ENCODE data around the gene SPATA20. TPM values are rescaled to one million over a fixed set of nuclear protein-coding genes. Genes with fewer than 3 reads are reported as not detected.

SPATA20 gene
- total RNA-seq, 1 experiment from 2014 or later: 149 TPM

DNA sequence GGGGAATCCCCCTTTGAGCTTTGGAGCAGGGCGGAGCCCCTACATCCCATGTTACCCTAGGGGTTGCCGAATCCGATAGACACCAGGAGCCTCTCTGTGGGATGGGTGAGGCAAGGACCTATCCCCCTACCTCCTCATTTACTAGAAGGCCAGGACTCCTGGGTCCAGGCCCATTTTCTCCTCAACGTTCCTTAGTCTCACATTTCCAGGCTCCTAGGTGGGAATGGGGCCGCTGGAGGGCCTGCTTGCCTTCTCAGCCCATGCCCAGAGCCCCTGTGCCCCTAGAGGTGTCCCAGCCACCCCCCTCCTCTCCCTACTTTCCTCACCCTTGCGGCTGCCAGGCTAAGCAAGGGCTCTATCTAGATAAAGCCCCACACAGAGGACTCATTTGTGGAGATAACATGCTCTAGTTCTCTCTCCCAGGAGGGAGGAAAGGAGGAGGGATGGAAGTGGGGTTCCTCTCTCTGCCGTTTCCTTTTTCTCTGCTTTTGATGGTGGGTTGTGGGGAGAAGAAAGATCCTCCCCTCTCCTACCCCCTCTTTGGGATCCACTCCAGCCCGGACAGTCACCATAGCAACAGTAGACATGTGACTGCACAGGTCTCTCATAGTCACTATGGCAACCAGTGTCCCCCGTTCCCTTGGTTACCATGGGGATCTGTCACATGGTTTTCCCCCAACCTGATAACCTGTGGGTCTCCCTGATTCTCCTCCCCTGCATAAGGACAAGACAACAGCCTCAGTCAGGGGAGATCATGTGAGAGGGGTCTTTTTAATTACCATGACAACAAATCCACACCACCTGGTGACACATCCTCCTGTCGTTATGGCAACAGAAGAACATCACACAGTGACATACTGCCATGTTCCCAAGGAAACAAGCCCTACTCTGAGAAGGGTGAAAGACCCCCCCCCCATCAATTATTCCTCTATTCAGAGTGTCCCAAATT, 18.7 kb downstream of the SPATA20 start:
- no TSS peak for BruUV-seq (replicated peaks)
- TF ChIP-seq, protein P1, sequence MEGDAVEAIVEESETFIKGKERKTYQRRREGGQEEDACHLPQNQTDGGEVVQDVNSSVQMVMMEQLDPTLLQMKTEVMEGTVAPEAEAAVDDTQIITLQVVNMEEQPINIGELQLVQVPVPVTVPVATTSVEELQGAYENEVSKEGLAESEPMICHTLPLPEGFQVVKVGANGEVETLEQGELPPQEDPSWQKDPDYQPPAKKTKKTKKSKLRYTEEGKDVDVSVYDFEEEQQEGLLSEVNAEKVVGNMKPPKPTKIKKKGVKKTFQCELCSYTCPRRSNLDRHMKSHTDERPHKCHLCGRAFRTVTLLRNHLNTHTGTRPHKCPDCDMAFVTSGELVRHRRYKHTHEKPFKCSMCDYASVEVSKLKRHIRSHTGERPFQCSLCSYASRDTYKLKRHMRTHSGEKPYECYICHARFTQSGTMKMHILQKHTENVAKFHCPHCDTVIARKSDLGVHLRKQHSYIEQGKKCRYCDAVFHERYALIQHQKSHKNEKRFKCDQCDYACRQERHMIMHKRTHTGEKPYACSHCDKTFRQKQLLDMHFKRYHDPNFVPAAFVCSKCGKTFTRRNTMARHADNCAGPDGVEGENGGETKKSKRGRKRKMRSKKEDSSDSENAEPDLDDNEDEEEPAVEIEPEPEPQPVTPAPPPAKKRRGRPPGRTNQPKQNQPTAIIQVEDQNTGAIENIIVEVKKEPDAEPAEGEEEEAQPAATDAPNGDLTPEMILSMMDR (IDR thresholded peaks at IDR 0.05; ENCODE audit: insufficient read depth in 1 of 2, low read depth in 1 of 2, low read length in 1 of 2, severe bottlenecking in 1 of 2, unreplicated experiment in 1 of 2): no peak
- Histone ChIP-seq H3K4me3 (ENCODE audit: low read depth, low read length) (no peak overlapping the region), H3K9me3 (no peaks in the 10 kb centered on the region), H3K27me3 (replicated peaks; ENCODE audit: control insufficient read depth, insufficient read depth, low read length) (peaks cover 14% of the 10 kb centered on the region), H3K4me1 (peaks cover 5% of the 10 kb centered on the region), H3K36me3 (ENCODE audit: control insufficient read depth, insufficient read depth, low read length) (no peaks in the 10 kb centered on the region)
- Mint-ChIP-seq H3K27me3 (ENCODE audit: insufficient read depth, unreplicated experiment) (peaks cover 22% of the 10 kb centered on the region), H3K4me3 (ENCODE audit: unreplicated experiment) (no peak overlapping the region), H3K27ac (ENCODE audit: unreplicated experiment) (no peak overlapping the region), H3K9me3 (ENCODE audit: unreplicated experiment) (no peaks in the 10 kb centered on the region), H3K4me1 (ENCODE audit: low read depth, unreplicated experiment) (peaks cover 7% of the 10 kb centered on the region), H3K36me3 (ENCODE audit: insufficient read depth, unreplicated experiment) (no peaks in the 10 kb centered on the region)
- ChIA-PET CTCF (interaction anchor here (0.6 to 6.4 kb wide), 6 partner anchors 15 to 127 kb away, joined by 3 to 103 read pairs (median 4); no protein-coding TSS in a partner anchor), POLR2A (no interaction called here)
- intact Hi-C loops (cut with micrococcal nuclease; ENCODE audit: unreplicated experiment): no loop called here
- DNase-seq: no peak

DNA sequence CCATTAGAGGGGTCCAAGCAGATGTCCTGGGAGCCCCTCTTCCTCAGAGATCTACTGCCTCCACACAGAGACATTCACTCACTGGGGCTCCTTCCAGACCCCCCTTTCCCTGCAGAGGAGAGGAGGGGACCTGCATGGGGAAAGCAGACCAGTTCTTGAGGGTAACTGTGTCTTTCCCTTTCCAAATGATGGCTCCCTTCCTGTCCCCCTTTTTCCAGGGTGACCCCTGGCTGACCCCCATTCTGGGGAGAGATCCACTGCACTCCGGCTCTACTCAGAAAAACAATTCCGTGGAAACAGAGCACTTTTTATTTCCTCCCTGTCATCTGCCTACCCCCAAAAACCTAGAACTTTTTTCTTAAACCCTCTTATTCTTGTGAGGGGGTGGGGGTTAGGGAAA, 19.9 kb downstream of the SPATA20 start:
- Histone ChIP-seq H3K9me3 (no peaks in the 10 kb centered on the region), H3K27me3 (replicated peaks; ENCODE audit: control insufficient read depth, insufficient read depth, low read length) (peaks cover 13% of the 10 kb centered on the region), H3K4me3 (ENCODE audit: low read depth, low read length) (no peak overlapping the region), H3K4me1 (no peaks in the 10 kb centered on the region), H3K36me3 (ENCODE audit: control insufficient read depth, insufficient read depth, low read length) (no peaks in the 10 kb centered on the region)
- no TSS peak for BruUV-seq (replicated peaks)
- Mint-ChIP-seq H3K27ac (ENCODE audit: unreplicated experiment) (no peak overlapping the region), H3K4me1 (ENCODE audit: low read depth, unreplicated experiment) (peaks cover 7% of the 10 kb centered on the region), H3K36me3 (ENCODE audit: insufficient read depth, unreplicated experiment) (no peaks in the 10 kb centered on the region), H3K4me3 (ENCODE audit: unreplicated experiment) (no peak overlapping the region), H3K9me3 (ENCODE audit: unreplicated experiment) (no peaks in the 10 kb centered on the region), H3K27me3 (ENCODE audit: insufficient read depth, unreplicated experiment) (peaks cover 22% of the 10 kb centered on the region)
- ChIA-PET POLR2A (no interaction called here), CTCF (interaction anchor here (0.6 to 1.7 kb wide), 3 partner anchors 16 to 59 kb away, joined by 3 to 5 read pairs (median 4); no protein-coding TSS in a partner anchor)
- DNase-seq: no peak
- intact Hi-C loops (cut with micrococcal nuclease; ENCODE audit: unreplicated experiment): no loop called here
- TF ChIP-seq, protein P1 (IDR thresholded peaks at IDR 0.05; ENCODE audit: insufficient read depth in 1 of 2, low read depth in 1 of 2, low read length in 1 of 2, severe bottlenecking in 1 of 2, unreplicated experiment in 1 of 2): no peak

DNA sequence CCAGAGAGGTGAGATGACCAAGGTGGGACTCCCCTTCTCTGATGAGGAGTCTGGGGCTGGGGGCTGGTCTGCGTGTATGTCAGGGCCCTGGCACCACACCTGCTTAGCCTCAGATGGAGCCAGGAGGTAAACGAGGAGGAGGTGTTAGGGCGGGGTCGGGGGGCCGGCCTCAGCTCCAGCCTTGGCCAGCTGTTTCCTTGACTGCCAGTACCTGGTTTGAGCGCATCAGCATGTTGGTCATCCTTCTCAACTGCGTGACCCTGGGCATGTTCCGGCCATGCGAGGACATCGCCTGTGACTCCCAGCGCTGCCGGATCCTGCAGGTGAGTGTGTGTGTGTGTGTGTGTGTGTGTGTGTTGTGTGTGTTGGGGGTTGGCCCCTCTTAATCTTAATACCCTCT, 21.7 kb downstream of the SPATA20 start:
- H3K4me3 Mint-ChIP-seq (ENCODE audit: unreplicated experiment): no peak overlapping the region
- H3K36me3 Mint-ChIP-seq (ENCODE audit: insufficient read depth, unreplicated experiment): no peaks in the 10 kb centered on the region
- TF ChIP-seq, protein P1 (IDR thresholded peaks at IDR 0.05; ENCODE audit: insufficient read depth in 1 of 2, low read depth in 1 of 2, low read length in 1 of 2, severe bottlenecking in 1 of 2, unreplicated experiment in 1 of 2): no peak
- H3K9me3 ChIP-seq: no peaks in the 10 kb centered on the region
- no peak overlapping the region for H3K4me3 ChIP-seq (ENCODE audit: low read depth, low read length)
- ChIA-PET CTCF (interaction anchor here (0.7 to 1.4 kb wide), 3 partner anchors 13 to 57 kb away, joined by 3 to 5 read pairs (median 3); no protein-coding TSS in a partner anchor), POLR2A (no interaction called here)
- H3K27ac Mint-ChIP-seq (ENCODE audit: unreplicated experiment): no peak overlapping the region
- H3K4me1 Mint-ChIP-seq (ENCODE audit: low read depth, unreplicated experiment): peaks cover 6% of the 10 kb centered on the region
- peaks cover 10% of the 10 kb centered on the region for H3K27me3 Mint-ChIP-seq (ENCODE audit: insufficient read depth, unreplicated experiment)
- no peaks in the 10 kb centered on the region for H3K36me3 ChIP-seq (ENCODE audit: control insufficient read depth, insufficient read depth, low read length)
- peaks cover 3% of the 10 kb centered on the region for H3K27me3 ChIP-seq (replicated peaks; ENCODE audit: control insufficient read depth, insufficient read depth, low read length)
- intact Hi-C loops (cut with micrococcal nuclease; ENCODE audit: unreplicated experiment): no loop called here
- DNase-seq: no peak
- no peaks in the 10 kb centered on the region for H3K9me3 Mint-ChIP-seq (ENCODE audit: unreplicated experiment)
- no TSS peak for BruUV-seq (replicated peaks)
- H3K4me1 ChIP-seq: no peaks in the 10 kb centered on the region
